HepG2 (cell line): ENCODE data around the gene EEF1AKMT1. TPM values are rescaled to one million over a fixed set of nuclear protein-coding genes. Genes with fewer than 3 reads are reported as not detected.
A peak's percentile ranks its signal among the peaks of the same experiment; 100 is the strongest.

Experiments used
- AHR ChIP-seq: IDR thresholded peaks from 2 replicates; pipeline ENCODE4 v1.6.1; 2018; ENCODE audit warnings: missing genetic modification reagents, missing compliant biosample characterization
- ATAD3A ChIP-seq: sonication (generic); formaldehyde crosslinking; IDR thresholded peaks from 2 replicates; pipeline ENCODE4 v1.4.0; 2020; ENCODE audit warnings: missing genetic modification reagents
- DMAP1 ChIP-seq: IDR thresholded peaks from 2 replicates; pipeline ENCODE4 v1.6.1; 2016
- ESRRA ChIP-seq: sonication (generic); formaldehyde crosslinking; IDR thresholded peaks from 2 replicates; pipeline ENCODE4 v1.5.1; 2020; ENCODE audit warnings: mild to moderate bottlenecking, low read depth, missing genetic modification reagents
- GABPA ChIP-seq, 2 experiments: IDR thresholded peaks; 2 replicates each; pipeline ENCODE4 v1.6.1; 2011 to 2016; ENCODE audit warnings: low read depth in 2 of 2, low read length in 1 of 2, missing biosample characterization in 1 of 2, missing genetic modification characterization in 1 of 2
- GABPB1 ChIP-seq: IDR thresholded peaks from 2 replicates; pipeline ENCODE4 v1.6.1; 2016; ENCODE audit warnings: mild to moderate bottlenecking, missing genetic modification reagents, moderate library complexity, missing compliant biosample characterization
- GLI4 ChIP-seq: sonication (generic); formaldehyde crosslinking; IDR thresholded peaks from 2 replicates; pipeline ENCODE4 v1.5.1; 2020; ENCODE audit warnings: missing genetic modification reagents, mild to moderate bottlenecking, moderate library complexity, borderline replicate concordance
- GZF1 ChIP-seq: sonication (generic); formaldehyde crosslinking; IDR thresholded peaks from 2 replicates; pipeline ENCODE4 v1.5.1; 2020; ENCODE audit warnings: mild to moderate bottlenecking, missing genetic modification reagents
- PAXIP1 ChIP-seq: sonication (generic); formaldehyde crosslinking; conservative IDR thresholded peaks from 2 replicates; pipeline ENCODE4 v1.4.0; 2020; ENCODE audit warnings: mild to moderate bottlenecking, missing genetic modification reagents, moderate library complexity
- PBX2 ChIP-seq: IDR thresholded peaks from 2 replicates; pipeline ENCODE4 v1.6.1; 2016; ENCODE audit warnings: control low read depth
- PRMT3 ChIP-seq: sonication (generic); formaldehyde crosslinking; IDR thresholded peaks from 2 replicates; pipeline ENCODE4 v1.8.1; 2022; ENCODE audit warnings: low read depth, mild to moderate bottlenecking, moderate library complexity, missing genetic modification reagents, borderline replicate concordance
- SUZ12 ChIP-seq: fragments of 150-350 bp; IDR thresholded peaks from 2 replicates; pipeline ENCODE4 v1.6.1; 2014; ENCODE audit warnings: low read depth, low read length
- TAF1 ChIP-seq: sonication (generic); formaldehyde crosslinking; IDR thresholded peaks from 2 replicates; pipeline ENCODE4 v1.4.0; 2020; ENCODE audit warnings: missing genetic modification reagents
- THAP7 ChIP-seq: sonication (generic); formaldehyde crosslinking; IDR thresholded peaks from 2 replicates; pipeline ENCODE4 v1.8.1; 2023; ENCODE audit warnings: mild to moderate bottlenecking, missing genetic modification reagents
- XRCC5 ChIP-seq: fragments of 200-400 bp; formaldehyde crosslinking; optimal IDR thresholded peaks from 2 replicates; pipeline ENCODE3; 2017; ENCODE audit warnings: mild to moderate bottlenecking, low read length
- ZBTB7A ChIP-seq: sonication (generic); formaldehyde crosslinking; IDR thresholded peaks from 2 replicates; pipeline ENCODE4 v1.8.0; 2022; ENCODE audit warnings: mild to moderate bottlenecking, missing genetic modification reagents
- ZFX ChIP-seq: sonication (generic); formaldehyde crosslinking; IDR thresholded peaks from 2 replicates; pipeline ENCODE4 v1.4.0; 2020; ENCODE audit warnings: mild to moderate bottlenecking, low read depth, missing genetic modification reagents, moderate library complexity
- ZFY ChIP-seq: sonication (generic); formaldehyde crosslinking; IDR thresholded peaks from 2 replicates; pipeline ENCODE4 v1.4.0; 2020; ENCODE audit warnings: missing genetic modification reagents
- ZNF180 ChIP-seq: sonication (generic); formaldehyde crosslinking; IDR thresholded peaks from 2 replicates; pipeline ENCODE4 v1.4.0; 2020; ENCODE audit warnings: low read depth, missing genetic modification reagents, borderline replicate concordance
- ZNF205 ChIP-seq: IDR thresholded peaks from 2 replicates; pipeline ENCODE4 v1.6.1; 2018; ENCODE audit warnings: missing biosample characterization, missing genetic modification reagents
- ZNF224 ChIP-seq: sonication (generic); formaldehyde crosslinking; IDR thresholded peaks from 2 replicates; pipeline ENCODE4 v1.5.0; 2020; ENCODE audit warnings: mild to moderate bottlenecking, missing genetic modification reagents
- polyA plus RNA-seq, 8 experiments: library from polyadenylated mRNA; depleted of rRNA in 3 of 8; stranded (reverse) in 7 of 8; unstranded in 1 of 8; fragments of >200 nt; fragmentation: Illumina TruSeq in 4 of 8; extraction: Trizol in 4 of 8; gene quantifications; 2 replicates each; pipeline versions ENCODE4 v1.2.1 to v1.2.3, GENCODE V29; 2011 to 2016; ENCODE audit warnings: low read depth in 4 of 8, missing spikeins in 1 of 8, mixed read lengths in 1 of 8; ENCODE audit not compliant: insufficient read depth in 1 of 8
- total RNA-seq, 5 experiments: library from RNA; depleted of rRNA; stranded (reverse); fragments of >200 nt; fragmentation: Illumina TruSeq; extraction: Trizol; gene quantifications; 2 replicates each; pipeline ENCODE4 v1.2.3, GENCODE V29; 2016; ENCODE audit warnings: low read depth in 1 of 5
- TF ChIP-seq, protein P1 (sequence below): sonication (generic); formaldehyde crosslinking; IDR thresholded peaks from 2 replicates; pipeline ENCODE4 v1.9.0; 2021; ENCODE audit warnings: missing genetic modification reagents, borderline replicate concordance

EEF1AKMT1 gene
- total and polyA plus RNA-seq, 2 of the 13 experiments (the other 11 are each of a cell fraction or from before 2014, with no cell fraction given): 6.0 to 16.1 TPM

DNA sequence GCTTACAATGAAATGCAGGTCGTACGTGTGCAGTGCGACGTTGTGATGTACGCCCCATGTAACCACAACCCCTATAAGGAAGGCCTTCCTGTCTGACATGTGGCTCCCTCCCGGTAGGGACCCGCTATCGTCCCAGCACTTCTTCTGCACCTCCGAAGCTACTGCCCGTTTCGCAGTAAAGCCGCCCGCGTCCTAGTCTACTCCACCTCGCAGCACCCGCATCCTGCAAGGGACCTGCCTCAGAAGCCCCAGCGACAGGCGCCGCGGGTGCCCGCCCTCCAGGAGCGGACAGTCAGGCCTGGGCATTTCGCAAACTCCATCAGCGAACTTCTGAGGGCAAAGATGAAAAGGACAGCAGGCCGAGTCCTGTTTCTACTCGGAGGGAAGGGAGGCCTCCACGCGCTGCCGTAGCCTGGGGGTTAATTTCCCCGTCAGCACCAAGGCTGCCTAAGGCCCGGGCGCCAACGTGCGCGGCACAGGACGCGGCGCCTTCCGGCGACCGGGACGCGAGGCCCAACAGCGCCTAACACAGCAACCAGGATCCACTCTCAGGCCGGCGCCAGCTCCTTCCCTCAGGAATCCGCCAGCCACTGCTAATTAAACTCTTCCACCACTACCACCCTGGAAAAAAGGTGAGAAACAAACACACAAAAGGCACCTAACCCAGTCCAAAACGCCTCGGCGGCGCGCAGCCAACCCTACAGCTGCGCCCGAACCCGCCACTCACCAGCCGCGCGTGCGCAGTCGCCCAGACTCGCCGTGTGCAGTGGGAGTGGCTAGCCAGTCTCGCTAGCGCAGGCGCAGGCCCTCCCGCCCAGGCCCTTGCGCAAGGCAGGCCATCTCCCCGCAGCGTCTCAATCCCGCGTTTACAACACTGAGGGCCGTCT, at the start of gene EEF1AKMT1 (continued):
- TF ChIP-seq, protein P1, sequence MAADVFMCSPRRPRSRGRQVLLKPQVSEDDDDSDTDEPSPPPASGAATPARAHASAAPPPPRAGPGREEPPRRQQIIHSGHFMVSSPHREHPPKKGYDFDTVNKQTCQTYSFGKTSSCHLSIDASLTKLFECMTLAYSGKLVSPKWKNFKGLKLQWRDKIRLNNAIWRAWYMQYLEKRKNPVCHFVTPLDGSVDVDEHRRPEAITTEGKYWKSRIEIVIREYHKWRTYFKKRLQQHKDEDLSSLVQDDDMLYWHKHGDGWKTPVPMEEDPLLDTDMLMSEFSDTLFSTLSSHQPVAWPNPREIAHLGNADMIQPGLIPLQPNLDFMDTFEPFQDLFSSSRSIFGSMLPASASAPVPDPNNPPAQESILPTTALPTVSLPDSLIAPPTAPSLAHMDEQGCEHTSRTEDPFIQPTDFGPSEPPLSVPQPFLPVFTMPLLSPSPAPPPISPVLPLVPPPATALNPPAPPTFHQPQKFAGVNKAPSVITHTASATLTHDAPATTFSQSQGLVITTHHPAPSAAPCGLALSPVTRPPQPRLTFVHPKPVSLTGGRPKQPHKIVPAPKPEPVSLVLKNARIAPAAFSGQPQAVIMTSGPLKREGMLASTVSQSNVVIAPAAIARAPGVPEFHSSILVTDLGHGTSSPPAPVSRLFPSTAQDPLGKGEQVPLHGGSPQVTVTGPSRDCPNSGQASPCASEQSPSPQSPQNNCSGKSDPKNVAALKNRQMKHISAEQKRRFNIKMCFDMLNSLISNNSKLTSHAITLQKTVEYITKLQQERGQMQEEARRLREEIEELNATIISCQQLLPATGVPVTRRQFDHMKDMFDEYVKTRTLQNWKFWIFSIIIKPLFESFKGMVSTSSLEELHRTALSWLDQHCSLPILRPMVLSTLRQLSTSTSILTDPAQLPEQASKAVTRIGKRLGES (CRISPR knock-in tag): no peak
- TF ChIP-seq XRCC5 (no peak), PBX2 (CRISPR knock-in tag) (peak; percentile 45; the same call in 1 of the 2 replicates), GZF1 (CRISPR knock-in tag) (peak; percentile 83; the same call in 1 of the 2 replicates), GLI4 (CRISPR knock-in tag) (no peak), DMAP1 (CRISPR knock-in tag) (peak; percentile 91), PRMT3 (no peak), GABPB1 (peak; percentile 87), ATAD3A (CRISPR knock-in tag) (no peak), GABPA (IDR thresholded peaks at IDR 0.05; ENCODE audit: low read depth, low read length) (no peak), GABPA (CRISPR knock-in tag; IDR thresholded peaks at IDR 0.05; ENCODE audit: low read depth) (peak; percentile 34), THAP7 (peak; percentile 86; the same call in 1 of the 2 replicates), PAXIP1 (no peak; the same call in 1 of the 2 replicates), ZFY (CRISPR knock-in tag) (peak; percentile 99), ZBTB7A (CRISPR knock-in tag) (no peak), ZNF205 (CRISPR knock-in tag) (peak; percentile 19), SUZ12 (no peak), TAF1 (CRISPR knock-in tag) (peak; percentile 87), ZNF224 (peak; percentile 97; the same call in 1 of the 2 replicates), ZFX (CRISPR knock-in tag) (peak; percentile 100), ZNF180 (CRISPR knock-in tag) (no peak), AHR (peak; percentile 34; the same call in 1 of the 2 replicates), ESRRA (CRISPR knock-in tag) (no peak)
